HG02938 (cell line): ENCODE results near the gene OLFML2A.
"Not testable (repeated sequence)": the region's sequence is repeated elsewhere in the genome, so short reads cannot be mapped to it uniquely, and the experiment has no call there.

Experiments used
- ATAC-seq: cut with Tn5 transposase; IDR thresholded peaks from one replicate; pipeline ENCODE4 v1.9.1; 2021; ENCODE audit warnings: mild to moderate bottlenecking, moderate library complexity; ENCODE audit not compliant: unreplicated experiment

Gene OLFML2A

DNA sequence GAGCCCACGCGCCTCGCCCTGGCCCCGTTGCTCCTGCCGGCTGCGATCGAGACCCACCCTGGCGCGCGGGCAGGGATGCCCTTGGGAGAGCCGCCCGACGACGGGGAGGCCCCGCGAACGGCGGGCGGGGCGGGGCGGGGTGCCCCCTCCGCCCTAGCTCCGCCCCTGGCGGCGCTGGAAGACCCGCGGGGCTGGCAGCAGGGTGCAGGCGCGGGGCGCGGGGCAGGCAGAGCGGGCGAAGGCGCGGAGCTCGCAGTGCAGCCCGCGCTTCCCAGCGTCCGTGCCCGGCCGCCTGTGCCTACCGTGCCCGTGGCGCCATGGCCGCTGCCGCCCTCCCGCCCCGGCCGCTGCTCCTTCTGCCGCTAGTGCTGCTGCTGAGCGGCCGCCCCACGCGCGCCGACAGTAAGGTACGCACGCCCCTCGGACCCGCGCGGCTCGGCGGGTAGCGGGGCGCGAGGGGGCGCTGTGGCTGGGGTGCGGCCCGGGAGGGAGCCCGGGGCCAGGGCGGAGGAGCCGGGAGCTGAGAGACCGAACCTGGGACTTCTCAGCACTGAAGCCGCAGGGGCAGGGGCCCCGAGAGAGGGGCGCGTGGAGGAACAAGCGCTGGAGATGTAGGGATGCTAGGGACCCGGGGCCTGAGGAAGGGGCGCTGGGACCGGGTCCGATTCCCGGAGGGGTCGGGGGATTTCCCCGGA is at the start of gene OLFML2A:
TSS of gene OLFML2A (plus strand) at position 180 of the 695 bp plus-strand sequence. CDS start at position 318, 138 bp downstream.
- ATAC-seq = no peak

GRCh38 chr9:124730772-124731171 is 46.2 kb upstream of the OLFML2A start:
- no peak for ATAC-seq

DNA sequence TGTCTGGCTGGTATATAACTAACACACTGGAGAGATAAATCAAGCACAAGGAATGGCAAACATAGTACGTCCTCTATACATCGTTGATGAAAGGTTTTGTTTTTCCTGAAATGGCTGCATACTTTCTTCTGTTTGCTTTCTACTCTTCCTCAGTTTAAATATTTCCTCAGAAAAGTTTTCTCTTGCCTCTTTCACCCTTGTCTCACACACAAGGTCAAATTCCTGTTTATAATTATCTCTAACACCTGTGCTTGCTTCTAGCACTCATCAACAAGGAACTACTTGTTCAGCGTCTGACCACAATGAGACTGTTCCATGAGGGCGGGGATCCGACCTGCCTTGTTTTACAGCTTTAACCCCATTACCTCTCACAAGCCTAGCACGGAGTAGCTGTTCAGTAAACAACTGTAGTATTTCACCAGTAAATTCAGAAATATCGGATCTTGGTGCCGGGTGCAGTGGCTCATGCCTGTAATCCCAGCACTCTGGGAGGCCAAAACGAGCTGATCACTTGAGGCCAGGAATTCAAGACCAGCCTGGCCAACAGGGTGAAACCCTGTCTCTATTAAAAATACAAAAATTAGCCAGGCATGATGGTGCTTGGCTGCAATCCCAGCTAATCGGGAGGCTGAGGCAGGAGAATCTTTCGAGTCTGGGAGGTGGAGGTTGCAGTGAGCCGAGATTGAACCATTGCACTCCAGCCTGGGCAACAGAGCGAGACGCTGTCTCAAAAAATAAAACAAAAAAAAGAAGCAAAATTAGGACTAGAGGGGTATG is 42.8 kb upstream of the OLFML2A start:
- ATAC-seq = no peak

DNA sequence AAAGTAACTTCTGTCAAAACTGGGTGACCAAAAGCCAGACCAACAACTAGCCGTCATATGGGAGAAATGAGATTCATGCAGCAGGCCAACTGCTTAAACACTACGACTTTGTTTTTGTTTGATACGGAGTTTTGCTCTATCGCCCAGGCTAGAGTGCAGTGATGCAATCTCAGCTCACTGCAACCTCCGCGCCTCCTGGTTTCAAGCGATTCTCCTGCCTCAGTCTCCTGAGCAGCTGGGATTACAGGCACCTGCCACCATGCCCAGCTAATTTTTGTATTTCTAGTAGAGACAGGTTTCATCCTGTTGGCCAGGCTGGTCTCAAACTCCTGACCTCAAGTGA is 42.2 kb upstream of the OLFML2A start:
- not testable (repeated sequence) for ATAC-seq

DNA sequence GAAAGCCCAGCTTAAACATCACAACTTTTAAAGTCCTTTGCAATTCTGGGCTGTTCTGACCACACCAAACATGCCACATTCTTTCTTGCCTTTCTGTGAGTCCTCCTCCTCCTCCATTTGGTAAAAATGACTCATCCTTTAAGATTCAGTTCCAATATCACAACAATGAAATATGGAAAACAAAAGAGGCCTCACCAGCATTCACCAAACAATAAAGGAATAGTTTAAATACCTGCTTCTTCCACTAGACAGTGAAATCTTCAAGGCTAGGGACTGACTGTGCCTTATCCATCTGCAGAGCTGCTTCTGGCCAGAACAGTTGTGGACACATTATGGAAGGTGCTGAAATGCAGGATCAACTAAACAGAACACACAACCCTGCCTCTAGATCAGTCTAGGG is 41.8 kb upstream of the OLFML2A start:
- ATAC-seq = no peak

DNA sequence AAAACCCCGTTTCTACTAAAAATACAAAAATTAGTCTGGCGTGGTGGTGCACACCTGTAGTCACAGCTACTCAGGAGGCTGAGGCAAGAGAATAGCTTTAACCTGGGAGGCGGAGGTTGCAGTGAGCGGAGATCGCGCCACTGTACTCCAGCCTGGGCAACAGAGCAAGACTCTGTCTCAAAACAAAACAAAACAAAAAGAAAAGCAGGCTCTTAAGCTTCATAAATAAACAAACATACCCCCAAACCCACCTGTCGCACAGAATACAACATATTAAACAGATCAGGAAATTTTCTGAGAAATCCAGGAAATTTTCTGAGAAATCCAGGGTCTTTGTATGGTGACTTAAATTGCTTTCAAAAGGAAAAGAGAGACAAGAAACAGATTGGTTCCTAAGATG is 38.9 kb upstream of the OLFML2A start:
- not testable (repeated sequence) for ATAC-seq

- no peak for ATAC-seq
Observed at GRCh38 chr9:124739360-124739759, 37.6 kb upstream of the OLFML2A start.

- no peak for ATAC-seq
Observed at GRCh38 chr9:124741149-124741548, 35.8 kb upstream of the OLFML2A start.

DNA sequence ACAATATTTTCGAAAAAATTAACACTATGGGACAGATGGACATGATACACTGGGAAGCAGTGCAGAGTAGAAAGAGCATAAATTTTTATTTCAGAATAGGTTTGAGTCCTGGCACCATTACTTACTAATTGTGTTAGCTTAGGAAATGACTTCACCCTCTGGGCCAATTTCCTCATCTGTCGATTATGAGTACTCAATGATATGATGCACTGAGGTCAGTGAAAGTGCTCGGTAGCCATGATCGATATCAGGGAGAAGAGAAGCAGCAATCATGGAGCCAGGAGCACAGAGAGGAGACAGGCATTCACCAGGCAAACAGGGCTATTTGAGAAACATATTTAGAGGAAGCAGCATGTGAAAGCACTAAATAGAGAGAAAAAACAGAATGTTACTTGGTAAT is 35.3 kb upstream of the OLFML2A start:
- ATAC-seq = no peak

GRCh38 chr9:124742940-124743339 is 34.0 kb upstream of the OLFML2A start:
- ATAC-seq = no peak

DNA sequence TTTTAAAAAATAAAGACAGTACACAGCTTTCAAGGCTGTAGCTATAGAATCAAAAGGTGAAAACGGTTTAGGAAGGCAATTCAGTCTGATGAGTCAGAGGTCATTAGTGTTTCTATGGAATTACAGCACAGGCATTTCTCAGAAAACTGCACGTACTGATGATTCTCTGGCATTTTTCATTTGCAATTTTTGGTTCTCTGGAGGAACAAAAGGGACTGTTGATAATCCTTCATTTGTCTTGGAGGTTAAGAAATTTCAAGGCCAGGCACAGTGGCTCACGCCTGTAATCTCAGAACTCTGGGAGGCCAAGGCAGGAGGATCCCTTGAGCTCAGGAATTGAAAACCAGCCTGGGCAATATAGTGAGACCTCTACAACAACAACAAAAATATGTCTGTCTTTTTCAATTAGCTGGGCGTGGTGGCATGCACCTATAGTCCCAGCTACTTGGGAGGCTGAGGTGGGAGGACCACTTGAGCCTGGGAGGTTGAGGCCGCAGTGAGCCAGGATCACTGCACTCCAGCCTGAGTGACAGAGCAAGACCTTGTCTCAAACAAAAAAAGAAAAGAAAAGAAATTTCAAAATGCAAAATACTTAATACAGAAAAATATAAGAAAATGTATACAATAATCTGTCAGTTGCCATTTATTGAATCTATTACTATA is 33.1 kb upstream of the OLFML2A start:
- ATAC-seq = no peak

DNA sequence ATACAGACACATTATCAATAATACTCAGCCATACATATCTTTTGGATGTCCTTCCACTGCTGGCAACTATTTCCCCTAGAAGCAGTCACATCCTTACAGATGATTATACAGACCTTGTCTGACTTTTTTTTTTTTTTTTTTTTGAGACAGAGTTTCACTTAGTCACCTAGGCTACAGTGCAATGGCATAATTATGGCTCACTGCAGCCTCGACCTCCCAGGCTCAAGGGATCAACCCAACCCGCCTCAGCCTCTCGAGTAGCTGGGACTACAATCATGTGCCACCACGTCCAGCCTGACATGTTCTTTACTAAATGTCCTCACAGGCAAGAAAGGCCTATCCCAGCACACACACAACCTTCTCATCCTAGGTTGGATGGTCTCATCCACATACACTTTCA is 29.9 kb upstream of the OLFML2A start:
- ATAC-seq = no peak

DNA sequence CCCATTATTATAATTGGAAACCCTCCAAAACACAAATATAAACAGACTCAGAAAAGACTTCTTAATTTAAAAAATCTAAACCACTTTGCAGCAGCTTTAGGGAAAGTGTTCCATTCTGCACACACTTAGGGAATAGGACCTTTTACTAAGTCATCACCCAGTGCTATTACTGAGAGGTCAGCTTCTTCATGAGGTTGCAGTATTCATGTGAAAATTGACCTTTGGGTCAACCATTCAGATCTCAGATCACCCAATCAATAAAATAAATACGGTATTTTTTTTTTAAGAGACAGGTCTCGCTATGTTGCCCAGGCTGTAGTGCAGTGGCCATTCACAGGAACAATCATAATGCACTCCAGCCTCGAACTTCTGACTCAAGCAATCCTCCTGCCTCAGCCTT is 27.6 kb upstream of the OLFML2A start:
- ATAC-seq = no peak

DNA sequence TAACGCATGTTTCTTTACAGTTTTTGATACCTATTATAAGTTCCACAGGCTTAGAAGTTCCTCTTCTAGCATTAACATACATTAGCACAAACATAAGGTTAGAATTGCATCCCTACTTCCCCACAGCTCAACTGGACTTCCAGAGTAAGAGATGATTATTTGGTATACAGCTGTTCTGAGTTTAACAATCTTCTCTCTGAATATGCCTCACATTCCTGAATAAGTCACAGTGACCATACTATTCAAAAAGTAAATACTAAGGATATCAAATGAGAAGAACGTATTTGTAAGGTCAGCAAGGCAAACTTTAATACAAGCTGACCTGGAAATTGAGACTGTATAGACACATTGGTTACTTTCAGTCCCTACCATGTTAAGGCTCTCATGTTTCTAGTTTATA is 27.2 kb upstream of the OLFML2A start:
- no peak for ATAC-seq

DNA sequence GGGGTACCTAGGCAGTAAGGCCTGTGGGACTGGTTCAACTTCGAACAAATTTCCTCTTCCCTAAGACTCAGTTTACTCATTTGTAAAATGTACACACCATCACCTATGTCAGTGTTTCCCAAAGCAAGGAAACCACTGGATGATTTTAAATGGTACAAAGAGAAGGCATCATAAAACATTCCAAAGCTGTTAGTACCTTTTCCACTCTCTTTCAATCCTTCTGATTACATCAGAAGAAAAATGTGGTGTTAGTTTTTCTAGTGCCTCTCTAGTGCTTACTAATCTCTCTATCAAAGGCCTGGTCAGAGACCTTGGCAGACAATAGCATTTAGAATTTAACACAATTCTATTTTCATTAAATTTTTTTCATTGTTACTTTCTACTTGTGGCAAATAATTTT is 24.0 kb upstream of the OLFML2A start:
- ATAC-seq = no peak

- ATAC-seq = no peak
Observed at GRCh38 chr9:124754289-124754688, 22.6 kb upstream of the OLFML2A start.

GRCh38 chr9:124755061-124755460 is 21.9 kb upstream of the OLFML2A start:
- ATAC-seq = no peak

DNA sequence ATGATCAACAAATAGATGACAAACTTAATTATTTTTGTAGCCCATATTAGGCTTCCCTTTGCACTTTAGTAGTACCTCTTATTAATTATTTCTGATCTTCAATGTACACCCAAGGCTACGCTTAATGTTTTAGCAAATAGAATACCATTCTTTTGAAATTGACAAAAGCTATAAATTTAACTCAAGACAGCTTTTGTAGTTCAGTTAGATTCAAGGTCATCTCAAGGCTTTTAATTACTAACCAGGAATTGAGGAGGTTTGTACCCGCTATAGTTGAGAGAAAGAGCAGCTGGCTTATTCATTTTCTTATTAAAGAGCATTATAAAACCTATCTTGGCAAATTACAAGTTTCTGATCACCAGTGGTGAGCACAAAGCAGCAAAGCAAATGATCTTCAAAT is 20.9 kb upstream of the OLFML2A start:
- no peak for ATAC-seq

DNA sequence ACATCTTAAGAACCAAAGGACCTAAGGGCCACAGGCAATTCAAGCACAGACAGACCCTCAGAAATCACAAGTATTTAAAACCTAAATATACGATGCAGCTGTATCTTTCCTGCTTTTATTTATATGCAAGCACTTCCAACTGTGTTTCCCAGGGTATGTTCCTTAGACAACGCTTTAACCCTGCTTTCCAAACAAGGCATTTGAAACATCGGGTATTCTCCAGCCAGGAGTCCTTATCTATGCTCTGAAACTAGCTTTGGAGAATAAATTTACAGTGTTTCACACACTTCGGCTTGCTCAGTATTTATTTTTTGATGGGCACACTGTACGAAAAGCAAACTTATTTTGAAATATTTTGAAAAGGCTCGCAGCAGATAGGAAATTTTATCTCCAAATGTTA is 19.3 kb upstream of the OLFML2A start:
- no peak for ATAC-seq

DNA sequence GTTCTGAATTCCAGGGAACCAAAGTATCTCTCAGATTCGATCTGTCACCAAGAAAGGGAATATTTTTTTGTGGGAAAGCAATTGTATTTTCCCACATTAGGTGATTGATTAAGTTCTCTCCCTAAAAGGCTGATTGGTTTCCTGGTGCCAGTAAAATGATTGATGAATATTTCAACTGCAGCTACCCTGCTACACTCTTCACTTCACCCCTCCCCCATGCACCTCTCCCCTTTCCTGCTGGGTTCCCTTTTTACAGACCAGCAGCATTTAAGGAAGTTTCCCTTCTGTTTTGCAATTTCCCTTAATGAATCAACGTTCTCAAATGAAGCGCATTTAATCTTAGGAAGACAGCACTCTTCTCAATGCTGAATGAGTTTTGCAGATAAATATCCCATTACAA is 18.9 kb upstream of the OLFML2A start:
- no peak for ATAC-seq

DNA sequence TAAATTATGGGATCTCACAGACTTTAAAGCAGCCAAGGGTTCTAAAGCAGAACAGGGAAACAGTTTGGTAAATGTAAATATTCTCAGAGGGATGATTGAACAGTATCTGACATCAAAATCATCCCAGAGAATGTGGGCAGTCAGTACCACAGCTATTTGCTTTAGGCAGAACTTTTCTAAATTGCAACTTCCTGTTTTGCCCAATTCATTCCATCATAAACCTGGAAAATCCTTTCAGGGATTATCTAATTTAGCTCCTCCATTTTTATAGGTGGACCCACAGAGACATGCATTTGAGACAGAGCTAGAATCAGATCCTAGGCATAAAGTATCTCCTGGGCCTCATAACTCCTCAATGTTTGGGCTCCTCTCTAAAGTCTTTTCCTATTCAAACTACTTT is 18.2 kb upstream of the OLFML2A start:
- ATAC-seq = no peak

DNA sequence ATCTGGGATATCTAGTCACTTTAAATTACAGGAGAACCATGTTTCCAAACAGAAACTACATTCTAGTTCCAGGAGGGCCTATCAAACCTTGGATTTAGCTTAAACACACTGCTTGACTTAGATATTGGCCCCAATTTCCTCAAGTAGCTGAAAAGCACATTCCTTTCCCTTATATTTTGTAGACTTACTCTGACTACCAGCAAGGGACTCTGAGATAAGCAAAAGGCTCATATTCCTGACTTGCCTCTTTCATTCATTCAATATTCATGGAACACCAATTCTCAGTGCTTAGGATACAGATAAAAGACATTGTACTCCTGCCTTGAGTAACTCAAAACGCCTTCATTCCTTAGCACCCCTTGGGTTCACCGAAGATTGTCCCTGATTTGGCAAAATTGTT is 17.6 kb upstream of the OLFML2A start:
- ATAC-seq = no peak
